HG02981 (cell line): Measurements from ENCODE around the gene FGF2.
"Not testable (repeated sequence)": the region's sequence is repeated elsewhere in the genome, so short reads cannot be mapped to it uniquely, and the experiment has no call there.

ENCODE experiments used
- ATAC-seq: cut with Tn5 transposase; IDR thresholded peaks from one replicate; pipeline ENCODE4 v1.9.1; 2021; ENCODE audit warnings: mild to moderate bottlenecking, moderate library complexity; ENCODE audit not compliant: unreplicated experiment

The FGF2 gene

DNA sequence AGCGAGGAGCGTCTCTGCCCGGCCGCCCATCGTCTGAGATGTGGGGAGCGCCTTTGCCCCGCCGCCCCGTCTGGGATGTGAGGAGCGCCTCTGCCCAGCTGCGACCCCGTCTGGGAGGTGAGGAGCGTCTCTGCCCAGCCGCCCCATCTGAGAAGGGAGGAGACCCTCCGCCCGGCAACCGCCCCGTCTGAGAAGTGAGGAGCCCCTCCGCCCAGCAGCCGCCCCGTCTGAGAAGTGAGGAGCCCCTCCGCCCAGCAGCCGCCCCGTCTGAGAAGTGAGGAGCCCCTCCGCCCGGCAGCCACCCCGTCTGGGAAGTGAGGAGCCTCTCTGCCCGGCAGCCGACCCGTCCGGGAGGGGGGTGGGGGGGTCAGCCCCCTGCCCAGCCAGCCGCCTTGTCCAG, 14.8 kb upstream of the FGF2 start:
- ATAC-seq: not testable (repeated sequence)

DNA sequence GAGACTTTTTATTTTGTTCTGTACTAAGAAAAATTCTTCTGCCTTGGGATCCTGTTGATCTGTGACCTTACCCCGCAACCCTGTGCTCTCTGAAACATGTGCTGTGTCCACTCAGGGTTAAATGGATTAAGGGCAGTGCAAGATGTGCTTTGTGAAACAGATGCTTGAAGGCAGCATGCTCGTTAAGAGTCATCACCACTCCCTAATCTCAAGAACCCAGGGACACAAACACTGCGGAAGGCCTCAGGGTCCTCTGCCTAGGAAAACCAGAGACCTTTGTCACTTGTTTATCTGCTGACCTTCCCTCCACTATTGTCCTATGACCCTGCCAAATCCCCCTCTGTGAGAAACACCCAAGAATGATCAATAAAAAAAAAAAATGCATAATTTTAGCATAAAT, 13.8 kb upstream of the FGF2 start:
- not testable (repeated sequence) for ATAC-seq

DNA sequence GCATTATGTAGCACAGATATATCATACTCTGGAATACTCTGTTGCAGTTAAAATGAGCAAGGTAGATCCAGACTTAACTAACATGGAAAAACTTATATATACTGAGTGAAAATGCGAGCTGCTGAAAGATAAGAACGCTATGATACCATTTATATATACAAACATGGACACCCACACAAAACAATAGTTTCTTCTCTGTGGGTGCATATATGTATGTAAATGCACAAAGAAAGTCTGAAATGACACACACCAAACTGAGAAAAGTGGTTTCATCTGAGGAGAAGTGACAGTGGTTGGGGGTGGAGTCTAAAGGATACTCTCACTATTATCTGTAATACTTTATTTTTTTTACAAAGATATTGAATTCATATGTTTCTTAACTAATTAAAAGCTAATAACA, 12.2 kb upstream of the FGF2 start:
- peak; percentile 94 for ATAC-seq

DNA sequence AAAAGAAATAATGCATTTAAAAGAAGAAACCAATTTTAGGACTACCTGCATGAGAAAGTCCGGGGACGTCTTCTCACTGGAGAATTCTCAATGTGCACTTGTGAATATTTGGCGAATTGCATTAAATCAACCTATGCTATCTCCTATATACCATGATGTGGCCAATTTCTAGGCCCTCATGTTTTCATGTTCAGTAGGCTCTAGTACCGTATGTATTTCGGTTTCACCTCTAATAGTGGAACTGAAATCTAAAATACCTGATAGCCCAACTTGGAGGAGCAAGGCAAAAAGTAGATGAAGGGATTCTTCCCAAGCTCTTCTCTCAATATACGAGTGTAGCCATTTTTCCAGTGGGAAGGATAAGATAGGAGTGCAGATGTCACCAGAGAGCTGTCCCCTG, 11.4 kb upstream of the FGF2 start:
- no peak for ATAC-seq

DNA sequence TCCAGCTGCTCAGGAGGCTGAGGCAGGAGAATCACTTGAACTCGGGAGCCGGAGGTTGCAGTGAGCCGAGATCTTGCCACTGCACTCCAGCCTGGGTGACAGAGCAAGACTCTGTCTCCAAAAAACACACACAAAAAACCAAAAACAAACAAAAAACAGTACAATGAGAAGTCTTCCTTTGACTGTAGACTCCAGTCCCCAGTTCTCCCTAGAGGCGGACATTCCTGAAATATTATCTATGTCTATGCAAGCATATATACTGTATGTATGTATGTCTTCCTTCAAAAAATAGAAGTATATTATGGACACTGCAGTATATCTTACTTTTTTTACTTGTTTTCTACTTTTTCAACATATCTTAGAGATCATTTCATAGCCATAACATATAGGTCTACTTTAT, 10.2 kb upstream of the FGF2 start:
- ATAC-seq: no peak

DNA sequence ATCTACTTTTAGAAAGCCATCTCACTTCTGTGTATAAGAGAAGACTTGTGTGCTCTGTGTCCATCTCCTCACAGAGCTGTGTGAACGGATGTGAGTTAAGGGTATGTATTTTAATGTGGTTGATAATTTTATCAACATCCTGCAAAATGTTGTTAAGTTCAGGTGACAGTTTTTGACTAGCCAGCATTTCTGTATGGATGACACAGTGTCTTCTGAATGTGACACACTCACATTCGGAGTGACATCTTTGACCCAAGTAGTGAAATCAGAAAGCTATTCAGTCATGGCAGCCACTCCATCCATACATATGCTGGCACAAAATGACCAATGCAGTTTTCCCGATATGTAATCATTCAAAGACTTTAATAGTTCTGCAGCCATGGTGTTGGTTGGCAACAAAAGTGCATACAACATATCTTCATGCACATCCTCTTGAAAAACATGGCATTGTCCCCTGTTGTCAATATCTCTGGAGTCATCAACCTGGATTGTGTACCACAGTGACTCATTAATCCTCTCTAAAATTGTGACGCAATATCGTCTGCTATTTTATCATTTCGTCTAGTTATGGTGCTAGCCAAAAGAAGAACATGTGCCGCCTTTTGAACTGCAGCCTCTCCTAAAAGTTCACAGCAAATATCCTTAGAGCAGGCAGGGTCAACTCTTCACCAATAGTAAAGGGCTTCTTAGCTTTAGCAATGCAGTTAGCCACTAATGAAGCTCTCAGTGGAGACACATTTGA, 6.8 kb upstream of the FGF2 start:
- ATAC-seq: no peak

DNA sequence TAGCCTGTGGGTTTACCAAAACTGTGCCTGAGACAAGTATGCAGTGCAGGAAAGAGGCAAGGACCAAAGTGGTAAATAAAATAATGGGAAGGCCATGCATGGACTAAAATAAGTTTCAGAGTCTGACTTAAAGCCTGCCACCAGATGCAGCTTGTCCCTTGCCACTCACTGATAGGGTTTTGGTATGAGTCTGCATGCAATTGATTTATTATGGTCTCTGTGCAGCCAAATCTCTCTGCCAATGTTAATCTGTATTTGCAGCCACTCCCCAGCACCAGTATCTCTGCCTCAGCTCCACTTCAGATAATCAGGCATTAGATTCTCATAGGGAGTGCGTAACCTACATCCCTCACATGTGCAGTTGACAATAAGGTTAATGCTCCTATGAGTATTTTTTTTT, 5.5 kb upstream of the FGF2 start:
- ATAC-seq: no peak

DNA sequence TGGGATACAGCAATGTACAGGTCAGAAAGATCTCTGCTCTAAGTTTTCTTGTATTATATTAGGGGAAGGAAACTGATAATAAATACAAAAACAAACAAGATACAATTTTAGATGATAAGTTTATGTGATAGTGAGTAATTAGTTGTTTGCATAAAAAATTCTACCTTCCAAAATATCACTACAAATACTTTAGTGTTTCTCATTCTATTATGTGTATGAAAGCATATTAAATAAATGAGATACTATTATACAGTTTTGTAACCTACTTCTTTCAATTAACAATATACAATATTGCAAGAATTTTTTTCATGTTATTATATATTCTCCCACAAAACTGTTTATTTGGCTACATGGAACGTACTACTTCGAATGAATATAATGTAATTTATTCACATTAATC, 4.2 kb upstream of the FGF2 start:
- ATAC-seq: no peak

DNA sequence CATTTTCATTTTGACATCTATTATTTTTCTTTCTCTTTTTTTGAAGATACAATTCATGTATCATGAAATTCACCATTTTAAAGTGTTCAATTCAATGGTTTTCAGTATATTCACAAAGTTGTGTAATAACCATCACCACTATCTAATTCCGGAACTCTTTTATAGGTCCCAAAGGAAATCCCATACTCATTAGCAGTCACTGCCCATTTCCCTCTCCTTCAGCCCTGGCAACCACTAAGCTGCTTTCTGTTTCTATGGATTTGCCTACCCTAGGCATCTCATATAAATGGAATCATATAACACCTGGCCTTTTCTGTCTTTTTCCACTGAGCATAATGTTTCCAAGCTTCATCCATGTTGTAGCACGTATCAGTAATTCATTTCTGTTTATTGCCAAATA, 3.2 kb upstream of the FGF2 start:
- no peak for ATAC-seq

DNA sequence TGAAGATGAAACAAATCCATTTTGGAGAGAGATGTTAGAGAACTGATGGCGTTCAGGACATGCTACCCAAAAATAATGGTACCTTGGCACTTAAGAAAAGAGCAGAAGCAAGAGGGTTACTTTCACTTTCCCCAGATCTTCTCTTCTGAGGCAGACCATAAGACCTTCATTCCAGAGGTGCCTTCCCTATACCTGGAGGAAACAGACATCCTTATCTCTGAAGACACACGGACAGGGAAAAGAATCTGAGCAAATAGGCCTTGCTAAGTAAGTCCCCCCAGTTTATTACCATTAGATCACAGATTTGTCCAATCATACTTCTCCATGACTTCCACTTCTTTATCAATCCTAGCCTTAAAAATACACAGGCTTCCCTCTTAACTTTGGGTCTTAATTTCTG, 2.0 kb upstream of the FGF2 start:
- ATAC-seq: no peak

DNA sequence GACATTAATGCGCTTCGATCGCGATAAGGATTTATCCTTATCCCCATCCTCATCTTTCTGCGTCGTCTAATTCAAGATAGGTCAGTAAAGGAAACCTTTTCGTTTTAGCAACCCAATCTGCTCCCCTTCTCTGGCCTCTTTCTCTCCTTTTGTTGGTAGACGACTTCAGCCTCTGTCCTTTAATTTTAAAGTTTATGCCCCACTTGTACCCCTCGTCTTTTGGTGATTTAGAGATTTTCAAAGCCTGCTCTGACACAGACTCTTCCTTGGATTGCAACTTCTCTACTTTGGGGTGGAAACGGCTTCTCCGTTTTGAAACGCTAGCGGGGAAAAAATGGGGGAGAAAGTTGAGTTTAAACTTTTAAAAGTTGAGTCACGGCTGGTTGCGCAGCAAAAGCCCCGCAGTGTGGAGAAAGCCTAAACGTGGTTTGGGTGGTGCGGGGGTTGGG, 528 bp upstream of the FGF2 start:
- no peak for ATAC-seq

DNA sequence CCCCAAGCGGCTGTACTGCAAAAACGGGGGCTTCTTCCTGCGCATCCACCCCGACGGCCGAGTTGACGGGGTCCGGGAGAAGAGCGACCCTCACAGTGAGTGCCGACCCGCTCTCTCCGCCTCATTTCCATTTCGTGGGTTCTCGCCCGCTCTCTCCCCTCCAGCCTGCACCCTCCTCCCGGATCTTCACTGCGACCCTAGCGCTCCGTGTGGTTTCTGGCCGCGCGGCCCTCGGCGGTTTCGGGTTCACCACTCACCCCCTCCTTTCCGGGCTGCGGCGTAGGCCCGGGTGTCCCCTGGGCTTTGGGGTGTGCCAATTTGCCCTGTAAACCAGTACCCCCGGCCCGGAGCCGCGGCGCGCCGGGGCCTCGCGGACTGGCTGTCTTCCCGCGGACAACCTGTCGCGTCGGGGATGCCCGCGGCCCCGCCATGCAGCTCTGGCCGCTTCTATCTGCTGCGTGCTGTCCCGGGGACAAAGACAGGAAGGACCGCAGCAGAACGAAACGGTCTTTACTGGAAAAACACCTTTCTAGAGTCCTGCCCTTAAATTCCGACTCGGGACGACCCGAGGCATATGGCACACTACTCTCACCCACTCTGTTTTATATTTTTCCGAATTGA, 737 bp downstream of the FGF2 start:
- peak; percentile 33 for ATAC-seq

DNA sequence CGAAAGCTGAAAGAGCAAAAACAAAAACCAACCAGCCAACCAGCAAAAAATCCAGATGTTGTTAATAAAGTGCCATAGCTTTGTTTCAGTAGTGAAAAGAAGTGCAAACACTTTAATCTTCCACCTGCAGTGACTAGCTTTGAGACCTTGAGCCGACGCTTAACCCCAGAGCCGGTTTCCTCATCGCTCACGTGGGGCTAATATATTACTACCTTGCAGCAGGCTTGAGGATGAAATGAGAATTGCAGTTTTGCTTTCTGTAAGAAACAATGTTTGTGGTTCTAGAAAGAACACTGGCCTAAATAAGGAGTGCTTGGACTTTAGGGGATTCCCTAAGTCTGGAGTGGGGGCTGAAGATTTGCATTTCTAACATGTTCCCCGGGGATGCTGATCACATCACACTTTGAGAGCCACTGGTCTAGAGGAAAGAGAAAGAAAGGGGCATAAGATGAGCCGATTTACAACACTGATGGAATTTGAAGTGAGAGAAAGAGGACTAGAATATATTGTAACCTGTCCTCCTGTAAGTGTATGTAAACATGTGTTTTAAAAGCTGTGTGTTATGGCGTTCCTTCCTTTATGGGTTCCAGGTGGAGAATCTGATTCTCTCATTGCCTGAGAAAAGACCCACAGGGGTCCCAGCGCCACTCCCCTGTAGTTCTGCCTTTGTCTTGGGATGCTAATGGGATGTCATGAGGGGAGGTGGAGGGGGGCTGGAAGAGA, 1.4 kb downstream of the FGF2 start:
- peak; percentile 86 for ATAC-seq

DNA sequence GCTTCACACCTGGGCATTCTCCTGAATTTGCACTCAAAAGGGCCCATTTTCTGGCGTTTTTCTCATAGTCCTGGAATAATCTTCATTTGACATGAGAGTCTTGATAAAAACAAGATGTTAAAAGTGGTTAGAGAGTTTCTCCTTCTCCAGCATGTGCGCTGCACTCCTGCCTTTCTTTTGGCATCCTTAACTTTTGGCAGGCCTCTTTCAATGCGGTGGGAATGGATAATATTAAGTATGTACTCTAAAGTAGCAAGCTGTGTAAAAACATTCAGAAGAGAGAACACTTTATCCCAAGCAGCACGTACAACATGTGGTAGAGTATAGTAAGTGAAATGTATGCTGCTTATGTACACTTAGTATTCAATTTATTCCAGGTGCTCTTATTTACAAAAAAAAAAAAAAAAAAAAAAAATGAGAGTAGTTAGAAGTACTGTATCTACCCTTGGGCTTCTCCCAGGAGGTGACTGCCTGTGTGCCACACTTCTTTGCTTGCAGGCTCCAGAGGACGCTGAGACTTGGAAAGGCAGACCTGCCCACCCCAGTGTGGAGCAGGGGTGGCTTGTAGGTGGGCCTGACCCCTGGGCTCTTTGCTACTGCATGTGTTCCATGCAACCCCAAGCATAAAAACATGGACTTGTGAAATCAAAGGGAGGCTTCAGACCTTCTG, 3.9 kb downstream of the FGF2 start:
- no peak for ATAC-seq

DNA sequence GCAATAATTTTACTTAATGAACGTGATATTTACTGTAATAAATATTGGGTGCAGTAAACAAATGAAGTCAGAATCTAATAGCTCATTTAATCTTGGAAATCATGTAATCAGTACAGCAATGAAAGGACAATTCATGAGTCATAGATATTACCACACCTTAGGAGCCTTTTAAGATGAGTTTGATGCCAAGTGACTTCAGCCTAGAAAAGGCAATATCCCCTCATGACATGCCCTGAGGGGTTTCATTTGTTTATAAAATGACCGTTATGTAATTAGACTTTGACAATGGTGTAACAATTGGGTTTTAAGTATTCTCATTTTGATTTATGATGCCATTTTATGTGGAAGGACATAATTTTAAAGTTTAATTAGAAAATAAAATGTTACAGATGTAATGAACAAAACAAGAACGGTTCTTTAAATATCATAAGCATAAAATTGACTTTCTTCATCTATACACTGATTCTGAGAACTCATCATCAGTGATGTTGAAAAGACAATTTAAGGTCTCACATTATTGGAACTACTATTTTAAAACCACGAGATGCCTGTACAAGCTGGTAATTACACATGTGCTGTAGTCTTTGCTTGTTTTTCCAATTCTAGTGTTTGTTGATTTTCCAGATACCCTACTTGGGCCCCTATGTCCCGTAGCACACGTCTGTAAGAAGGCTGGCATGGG, 5.0 kb downstream of the FGF2 start:
- no peak for ATAC-seq

DNA sequence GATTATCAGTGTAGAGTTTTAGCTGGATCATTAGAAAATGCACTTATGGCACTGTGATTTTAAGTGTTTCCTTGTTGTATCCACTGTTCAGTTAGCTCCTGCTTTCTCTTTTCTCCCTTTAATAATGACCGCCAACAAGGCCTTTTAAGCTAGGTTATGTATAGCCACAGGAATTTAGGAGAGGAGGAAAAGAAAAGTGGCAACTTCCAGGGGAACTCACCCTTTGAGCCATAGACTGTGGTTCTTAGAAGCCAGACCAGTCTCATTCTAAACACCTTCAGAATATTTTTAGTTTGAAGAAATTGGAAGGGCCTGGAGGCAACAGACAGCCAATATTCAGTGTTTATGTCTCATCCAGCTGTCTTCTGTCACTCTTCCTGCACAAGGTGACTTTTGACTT, 6.1 kb downstream of the FGF2 start:
- no peak for ATAC-seq

DNA sequence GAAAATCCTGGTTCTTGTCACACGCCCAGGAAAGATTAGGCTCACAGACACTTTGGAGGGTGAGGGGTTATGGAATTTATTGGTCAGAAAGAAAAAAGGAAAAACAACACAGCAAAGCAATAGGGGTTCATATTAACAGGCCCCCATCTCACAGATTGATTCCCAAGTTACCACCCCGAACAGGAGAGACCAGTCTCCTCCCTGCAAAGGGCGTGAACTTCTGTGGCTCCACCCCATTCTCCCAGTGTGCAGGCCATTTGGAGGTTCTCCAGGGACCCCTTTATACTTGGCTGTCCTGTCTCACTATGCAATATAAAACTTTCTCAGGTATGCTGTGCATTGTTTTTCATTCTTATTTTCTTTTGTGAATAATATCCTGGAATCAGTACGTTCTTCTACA, 7.4 kb downstream of the FGF2 start:
- ATAC-seq: no peak

DNA sequence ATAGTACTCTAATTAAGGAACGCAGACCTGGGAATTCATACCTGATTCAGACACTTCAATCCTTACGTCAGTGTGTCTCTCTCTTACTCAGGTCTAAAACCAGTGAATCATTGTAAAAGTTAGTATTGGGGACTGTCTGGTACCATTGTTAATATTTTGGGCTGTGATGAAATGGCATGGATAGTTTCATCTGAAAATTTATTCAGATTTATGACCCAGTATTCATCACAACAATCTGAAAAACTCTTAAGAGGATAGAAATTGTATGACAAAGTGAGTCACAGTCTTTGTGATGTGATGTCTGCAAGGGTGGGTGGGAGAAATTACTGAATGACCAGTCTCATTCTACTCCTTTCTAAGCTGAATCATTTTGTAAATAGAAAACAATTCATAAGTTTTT, 10.3 kb downstream of the FGF2 start:
- ATAC-seq: no peak

DNA sequence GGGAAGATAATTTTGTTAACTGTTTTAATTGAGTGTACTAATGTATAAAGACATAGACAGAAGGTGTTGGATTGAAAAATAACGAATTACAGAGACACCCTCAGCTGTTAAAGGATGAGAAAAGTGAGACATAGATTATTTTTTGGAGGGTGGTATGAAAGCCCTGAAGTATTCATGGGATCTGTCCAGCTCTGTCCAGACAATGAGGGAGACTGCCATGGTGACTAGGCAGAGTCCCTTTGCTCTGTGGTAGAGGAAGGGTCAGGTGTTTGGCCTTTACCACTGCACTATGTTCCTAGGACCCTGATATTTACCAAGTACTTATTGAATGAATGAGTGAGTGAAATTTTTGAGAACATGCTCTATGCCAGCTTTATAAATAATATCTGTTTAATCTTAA, 11.4 kb downstream of the FGF2 start:
- ATAC-seq: no peak

DNA sequence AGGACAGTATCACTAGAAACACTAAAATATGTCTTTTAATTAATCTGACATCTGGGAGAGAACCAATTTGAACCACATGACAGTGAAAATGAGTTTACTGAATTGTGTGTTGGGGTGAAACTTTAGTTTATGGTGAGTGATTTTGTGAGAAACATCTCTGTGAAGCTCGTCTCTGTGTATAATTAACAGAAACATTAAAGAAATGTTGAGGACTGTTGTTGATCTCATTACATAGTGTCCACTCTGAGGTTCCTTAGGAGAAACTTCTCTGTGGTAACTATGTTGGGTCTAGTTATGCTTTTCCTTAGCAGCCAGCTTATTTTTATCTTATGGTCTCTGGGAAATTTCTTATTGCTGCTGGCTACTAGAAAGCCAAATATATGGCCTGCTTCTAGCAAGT, 15.8 kb downstream of the FGF2 start:
- ATAC-seq: no peak

DNA sequence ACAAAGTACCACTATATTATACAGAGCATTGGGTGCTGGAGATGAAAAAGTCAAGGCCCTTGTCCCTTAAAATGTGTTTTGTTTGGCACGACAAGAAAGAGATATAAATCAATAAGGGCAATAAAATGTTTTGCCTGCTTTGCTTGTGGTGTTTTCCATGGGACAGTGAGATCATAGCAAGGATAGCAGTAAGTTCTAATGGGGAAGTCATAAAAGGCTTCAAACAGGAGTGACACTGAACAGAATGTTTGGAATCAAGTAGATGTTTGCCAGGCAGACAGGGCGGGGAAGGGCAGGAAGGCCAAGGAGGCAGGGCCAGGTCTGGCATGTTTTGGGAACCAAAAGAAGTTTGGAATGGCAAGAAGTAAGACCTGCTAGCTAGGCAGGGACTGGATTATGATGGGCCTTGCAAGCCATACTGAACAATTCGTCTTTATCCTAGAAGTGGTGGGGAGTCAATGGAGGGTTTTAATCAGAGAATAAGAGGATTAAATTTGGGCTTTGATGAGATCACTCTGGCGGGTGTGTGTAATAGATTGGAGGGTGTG, 16.4 kb downstream of the FGF2 start:
- no peak for ATAC-seq
